Neural crest cell (in vitro differentiated cells): Measurements from ENCODE around the gene TMEM131L. TPM values are rescaled to one million over a fixed set of nuclear protein-coding genes. Genes with fewer than 3 reads are reported as not detected.

Experiments
- DNase-seq: peaks from one replicate; pipeline ENCODE4 v3.0.0; 2021; ENCODE audit warnings: low read depth, mixed read lengths, low spot score
- H3K27ac Mint-ChIP-seq: one replicate; pipeline ENCODE4 v1.8.0; 2021; ENCODE audit warnings: mild to moderate bottlenecking, mixed read lengths; ENCODE audit not compliant: unreplicated experiment
- H3K27me3 Mint-ChIP-seq: 2 replicates; pipeline ENCODE4 v1.8.0; 2021; ENCODE audit warnings: low read depth, mild to moderate bottlenecking, mixed read lengths
- H3K36me3 Mint-ChIP-seq: 2 replicates; pipeline ENCODE4 v1.8.0; 2021; ENCODE audit warnings: low read depth, mild to moderate bottlenecking, mixed read lengths
- H3K4me1 Mint-ChIP-seq: 2 replicates; pipeline ENCODE4 v1.8.0; 2021; ENCODE audit warnings: mixed read lengths
- H3K4me3 Mint-ChIP-seq: one replicate; pipeline ENCODE4 v1.8.0; 2021; ENCODE audit warnings: mild to moderate bottlenecking, mixed read lengths
- H3K9me3 Mint-ChIP-seq: 2 replicates; pipeline ENCODE4 v1.8.0; 2021; ENCODE audit warnings: mixed read lengths
- CTCF ChIP-seq: fragments of 200-600 bp; sonication (generic); conservative IDR thresholded peaks from 2 replicates; pipeline ENCODE4 v1.5.0; 2021; ENCODE audit warnings: antibody characterized with exemption, mild to moderate bottlenecking
- total RNA-seq: library from RNA; stranded (reverse); gene quantifications from 2 replicates; pipeline ENCODE4 v1.2.1, GENCODE V29; 2021

TMEM131L gene
- total RNA-seq, 1 donor from 2014 or later, result 36.1 TPM

- Mint-ChIP-seq H3K27ac (no peak overlapping the region), H3K9me3 (no peaks in the 10 kb centered on the region), H3K4me3 (no peak overlapping the region), H3K27me3 (no peaks in the 10 kb centered on the region), H3K4me1 (no peaks in the 10 kb centered on the region), H3K36me3 (no peaks in the 10 kb centered on the region)
- no peak for TF ChIP-seq CTCF
- DNase-seq, result no peak
Measured at GRCh38 chr4:153439831-153440230, 26.3 kb upstream of the TMEM131L start.

GRCh38 chr4:153440475-153440874, 25.7 kb upstream of the TMEM131L start:
- TF ChIP-seq CTCF, result no peak
- Mint-ChIP-seq H3K4me3 (no peak overlapping the region), H3K9me3 (no peaks in the 10 kb centered on the region), H3K27me3 (no peaks in the 10 kb centered on the region), H3K36me3 (no peaks in the 10 kb centered on the region), H3K27ac (no peak overlapping the region), H3K4me1 (no peaks in the 10 kb centered on the region)
- no peak for DNase-seq

GRCh38 chr4:153447175-153447905, 18.8 kb upstream of the TMEM131L start:
- no peak for DNase-seq
- TF ChIP-seq CTCF, result no peak
- no peak overlapping the region for H3K27ac Mint-ChIP-seq

GRCh38 chr4:153448003-153448731, 18.0 kb upstream of the TMEM131L start:
- Mint-ChIP-seq H3K4me3 (no peak overlapping the region), H3K9me3 (no peaks in the 10 kb centered on the region), H3K4me1 (peaks cover 35% of the 10 kb centered on the region), H3K27ac (no peak overlapping the region), H3K27me3 (no peaks in the 10 kb centered on the region), H3K36me3 (no peaks in the 10 kb centered on the region)
- TF ChIP-seq CTCF, result no peak
- DNase-seq, result no peak

More at GRCh38 chr4:153447175-153447905, 18.8 kb upstream of the TMEM131L start:
- H3K4me3 Mint-ChIP-seq, result no peak overlapping the region
- no peaks in the 10 kb centered on the region for H3K36me3 Mint-ChIP-seq
- peaks cover 29% of the 10 kb centered on the region for H3K4me1 Mint-ChIP-seq
- H3K27me3 Mint-ChIP-seq, result no peaks in the 10 kb centered on the region
- no peaks in the 10 kb centered on the region for H3K9me3 Mint-ChIP-seq

- H3K27ac Mint-ChIP-seq, result no peak overlapping the region
- DNase-seq, result no peak
- no peaks in the 10 kb centered on the region for H3K36me3 Mint-ChIP-seq
- H3K4me1 Mint-ChIP-seq, result peaks cover 35% of the 10 kb centered on the region
- H3K4me3 Mint-ChIP-seq, result no peak overlapping the region
- H3K27me3 Mint-ChIP-seq, result no peaks in the 10 kb centered on the region
- no peaks in the 10 kb centered on the region for H3K9me3 Mint-ChIP-seq
- TF ChIP-seq CTCF, result no peak
Measured at GRCh38 chr4:153449338-153449737, 16.8 kb upstream of the TMEM131L start.
